Pancreas (tissue), 10 donors: ENCODE measurements around the gene TWIST2. TPM values are rescaled to one million over a fixed set of nuclear protein-coding genes. Genes with fewer than 3 reads are reported as not detected.
A peak's percentile ranks its signal among the peaks of the same experiment; 100 is the strongest.

ENCODE experiments used
- ATAC-seq, 4 donors: fragments of 200-7000 bp; cut with Tn5 transposase; one replicate each; pipeline versions ENCODE4 v1.8.0 to v1.9.1; 2020; ENCODE audit warnings: mild to moderate bottlenecking in 4 of 4, moderate library complexity in 4 of 4
- DNase-seq, 6 donors: peaks; one replicate each; pipeline ENCODE4 v3.0.0-alpha.2; 2020
- FAIRE-seq: peaks from 2 replicates; lab custom pipeline; 2012; peaks lifted over from hg19 to GRCh38; lab: Jason Lieb, UNC
- H3K27ac ChIP-seq, 4 donors: fragments of 200-600 bp; sonication (generic); 1 replicate in 3 of 4; 2 replicates in 1 of 4; pipeline versions ENCODE4 v1.5.0 to v1.8.0; 2020
- H3K27me3 ChIP-seq, 4 donors: fragments of 200-600 bp; one replicate each; pipeline ENCODE4 v1.8.0; 2021
- H3K36me3 ChIP-seq, 3 donors: fragments of 200-600 bp; sonication (generic) in 1 of 3; one replicate each; pipeline versions ENCODE4 v1.5.0 to v1.8.0; 2020 to 2021
- H3K4me1 ChIP-seq, 3 donors: fragments of 200-600 bp; one replicate each; pipeline ENCODE4 v1.8.0; 2021
- H3K4me3 ChIP-seq, 4 donors: fragments of 200-600 bp; sonication (generic) in 2 of 4; one replicate each; pipeline versions ENCODE4 v1.5.0 to v1.8.0; 2020 to 2021
- H3K9me3 ChIP-seq, 4 donors: fragments of 200-600 bp; one replicate each; pipeline ENCODE4 v1.8.0; 2021
- WGBS, 2 donors: extraction: QIAGEN DNeasy Blood & Tissue Kit; methylation state at CpG; one replicate each; pipeline ENCODE4 v1.1.7; 2013; 5-methylcytosine and 5-hydroxymethylcytosine counted together
- intact Hi-C, 3 donors: fragments of 100-400 bp; cut with DNase I; formaldehyde crosslinking; loops; one replicate each; pipeline versions ENCODE4 v1.11.1 to v1.14.2; 2022
- polyA plus RNA-seq, 2 donors: library from polyadenylated mRNA; stranded (reverse); fragments of 200-250 nt; gene quantifications; one replicate each; pipeline ENCODE4 v1.2.3, GENCODE V29; 2013
- total RNA-seq, 6 donors: library from RNA; stranded (reverse); fragmentation: NEBNext Ultra II Directional in 4 of 6; extraction: Animal tissue kit (Norgen Biotek cat#: 25700) in 4 of 6; gene quantifications; one replicate each; pipeline versions ENCODE4 v1.2.1 to v1.2.4, GENCODE V29; 2021 to 2023
- TF ChIP-seq, protein P1 (sequence below), 4 donors: fragments of 200-600 bp; sonication (generic) in 3 of 4; IDR thresholded peaks; one replicate each; pipeline versions ENCODE4 v1.5.0 to v1.8.0; 2021; ENCODE audit warnings: antibody characterized with exemption in 4 of 4
- donor health status: healthy with polysubstance abuse.
- donor health status: DM: no; HTN: no; CAD: no; lungs with moderate emphysema.
- donor health status: DM: no; HTN: no; CAD: no.
- donor health status: control.
- donor health status: control.
- donor health status: Bipolar disorder and iron deficiency.
- donor health status: DM: yes; HTN: yes; CAD: no.
- donor health status: DM: no; HTN: no; CAD: no.
- donor health status: DM: no; HTN: no; CAD: no.
- donor health status: DM: yes; HTN: yes; CAD: no.

Gene TWIST2
- total and polyA plus RNA-seq, 8 donors = 0.31 to 3.0 (median 1.1) TPM

DNA sequence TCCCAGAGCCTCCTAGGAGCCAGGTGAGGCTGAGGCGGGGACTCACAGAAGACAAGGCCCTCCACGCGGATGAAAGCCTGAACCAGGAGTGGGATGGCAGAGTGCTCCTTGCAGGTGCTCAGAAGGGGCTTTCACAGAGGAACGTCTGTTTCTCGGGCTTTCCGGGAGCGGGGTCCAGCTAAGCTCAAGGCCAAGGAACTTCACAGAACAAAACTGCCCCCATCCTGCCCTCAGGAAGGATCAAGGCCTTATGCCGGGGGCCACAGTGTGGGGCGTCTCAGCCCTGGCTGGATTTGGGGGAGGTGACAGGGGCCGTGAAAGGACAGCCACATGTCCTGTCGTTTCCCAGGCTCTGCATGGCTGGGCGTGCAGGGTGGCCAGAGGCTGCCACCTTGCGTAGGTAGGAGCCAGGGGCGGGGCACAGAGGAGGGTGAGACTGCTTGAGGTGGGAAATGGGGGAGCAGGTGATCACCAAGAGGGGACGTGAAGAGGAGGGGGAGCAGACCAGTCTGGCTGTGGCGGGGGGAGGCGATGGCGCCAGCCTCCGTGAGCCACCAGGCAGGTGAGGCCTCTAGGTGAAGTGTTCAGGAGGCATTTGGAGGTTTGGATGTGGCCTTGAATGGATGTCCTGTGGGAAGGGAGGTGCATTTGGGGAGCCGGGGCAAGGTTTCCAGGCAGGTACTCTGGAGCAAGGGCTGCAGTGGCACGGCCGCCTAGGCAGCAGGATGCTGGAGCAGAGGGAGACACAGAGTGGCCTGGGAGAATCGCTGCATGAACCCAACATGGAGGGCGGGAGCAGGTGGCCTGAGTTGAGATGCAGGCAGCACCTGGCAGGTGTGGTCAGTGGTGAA lies 79.1 kb downstream of the TWIST2 start:
- 63 to 74% methylated on average over 21 to 24 of the region's 24 CpGs for WGBS, 2 donors

DNA sequence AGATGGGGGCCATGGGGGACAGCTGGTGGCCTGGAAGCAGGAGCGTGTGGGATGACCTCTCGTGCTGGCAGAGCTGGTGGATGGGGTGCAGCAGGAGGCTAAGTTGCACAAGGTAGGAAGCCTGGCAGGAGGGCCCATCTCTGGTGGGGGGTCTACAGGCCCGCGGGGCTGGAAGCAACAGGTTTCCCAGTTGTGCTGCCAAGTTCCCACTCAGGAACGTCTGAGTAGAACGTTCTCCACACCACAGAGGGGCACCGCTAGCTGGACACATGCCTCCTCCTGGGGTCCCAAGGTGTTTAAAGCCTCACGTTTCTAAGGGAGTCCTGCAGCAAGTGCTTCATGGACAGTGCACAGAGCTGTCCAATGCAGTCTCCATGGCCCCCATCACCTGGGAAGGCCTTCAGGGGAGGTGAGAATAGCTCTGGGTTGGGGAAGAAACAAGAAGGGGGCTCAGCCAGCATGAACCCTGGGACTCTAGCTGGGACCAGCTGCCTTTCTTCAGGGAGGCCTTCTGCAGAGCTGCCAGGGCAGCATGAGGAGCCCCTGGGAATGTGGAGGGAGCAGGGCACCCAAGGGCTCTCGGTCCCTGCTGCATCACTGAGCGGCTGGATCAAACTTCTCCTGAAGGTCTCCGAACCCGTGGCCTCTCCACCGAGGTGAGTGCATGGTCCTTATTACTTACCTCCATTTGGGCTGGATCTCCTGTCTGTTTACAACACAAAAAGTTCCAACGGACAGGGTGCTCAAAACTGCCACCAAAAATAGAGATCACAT lies 80.0 kb downstream of the TWIST2 start:
- WGBS, 2 donors = 71 to 84% methylated on average over 14 of the region's 14 CpGs
- no peak overlapping the region for H3K27ac ChIP-seq
- no peaks in the 10 kb centered on the region for H3K4me1 ChIP-seq
- H3K27me3 ChIP-seq = no peaks in the 10 kb centered on the region
- no peak for ATAC-seq
- H3K36me3 ChIP-seq = no peaks in the 10 kb centered on the region
- TF ChIP-seq, protein P1, sequence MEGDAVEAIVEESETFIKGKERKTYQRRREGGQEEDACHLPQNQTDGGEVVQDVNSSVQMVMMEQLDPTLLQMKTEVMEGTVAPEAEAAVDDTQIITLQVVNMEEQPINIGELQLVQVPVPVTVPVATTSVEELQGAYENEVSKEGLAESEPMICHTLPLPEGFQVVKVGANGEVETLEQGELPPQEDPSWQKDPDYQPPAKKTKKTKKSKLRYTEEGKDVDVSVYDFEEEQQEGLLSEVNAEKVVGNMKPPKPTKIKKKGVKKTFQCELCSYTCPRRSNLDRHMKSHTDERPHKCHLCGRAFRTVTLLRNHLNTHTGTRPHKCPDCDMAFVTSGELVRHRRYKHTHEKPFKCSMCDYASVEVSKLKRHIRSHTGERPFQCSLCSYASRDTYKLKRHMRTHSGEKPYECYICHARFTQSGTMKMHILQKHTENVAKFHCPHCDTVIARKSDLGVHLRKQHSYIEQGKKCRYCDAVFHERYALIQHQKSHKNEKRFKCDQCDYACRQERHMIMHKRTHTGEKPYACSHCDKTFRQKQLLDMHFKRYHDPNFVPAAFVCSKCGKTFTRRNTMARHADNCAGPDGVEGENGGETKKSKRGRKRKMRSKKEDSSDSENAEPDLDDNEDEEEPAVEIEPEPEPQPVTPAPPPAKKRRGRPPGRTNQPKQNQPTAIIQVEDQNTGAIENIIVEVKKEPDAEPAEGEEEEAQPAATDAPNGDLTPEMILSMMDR (IDR thresholded peaks at IDR 0.05) = no peak
- FAIRE-seq = no peak
- no peak for DNase-seq
- intact Hi-C loops = no loop called here
- no peaks in the 10 kb centered on the region for H3K9me3 ChIP-seq
- no peak overlapping the region for H3K4me3 ChIP-seq

More for the DNA sequence above, 79.1 kb downstream of the TWIST2 start:
- intact Hi-C loops = no loop called here
- DNase-seq (no peak), ATAC-seq (no peak), FAIRE-seq (no peak)
- H3K4me3 ChIP-seq = no peak overlapping the region
- H3K27ac ChIP-seq = no peak overlapping the region
- H3K27me3 ChIP-seq = no peaks in the 10 kb centered on the region
- H3K36me3 ChIP-seq = no peaks in the 10 kb centered on the region
- TF ChIP-seq, protein P1 (IDR thresholded peaks at IDR 0.05) = no peak
- no peaks in the 10 kb centered on the region for H3K9me3 ChIP-seq
- H3K4me1 ChIP-seq = no peaks in the 10 kb centered on the region

DNA sequence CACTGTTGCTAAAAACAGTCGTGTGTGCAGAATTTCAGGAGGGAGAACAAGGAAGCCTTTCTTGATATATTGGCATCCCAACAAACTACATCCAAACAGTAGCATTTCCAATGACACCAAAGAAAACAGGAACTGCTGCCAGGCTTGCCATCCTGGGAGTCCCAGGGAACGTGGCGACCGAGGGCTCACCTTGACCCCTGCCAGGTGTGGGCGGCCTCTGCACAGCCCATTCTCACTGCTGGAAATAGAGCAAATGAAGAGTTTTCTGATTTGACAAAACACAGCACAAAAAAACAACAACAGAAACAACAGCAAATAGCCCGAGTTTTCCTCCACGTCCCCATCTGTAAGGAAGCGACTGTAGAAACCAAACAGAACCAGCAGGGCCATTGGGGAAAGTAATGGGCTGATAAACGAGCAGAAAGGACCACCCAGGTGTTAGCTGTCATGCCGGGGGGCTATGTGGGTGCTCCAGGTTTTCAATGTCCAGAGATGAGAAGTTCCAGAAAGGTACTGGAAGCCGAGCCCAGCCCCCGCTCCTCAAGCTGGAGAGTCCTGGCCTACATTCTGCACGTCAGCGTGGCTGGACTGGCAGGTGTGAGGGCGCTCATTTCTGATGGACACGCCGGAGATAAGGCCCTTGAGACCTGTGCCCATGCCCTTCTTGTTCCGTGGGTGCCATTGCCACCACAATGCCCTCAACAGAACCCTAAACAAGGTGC lies 80.8 kb downstream of the TWIST2 start:
- intact Hi-C loops = no loop called here
- TF ChIP-seq, protein P1 (IDR thresholded peaks at IDR 0.05) = no peak
- H3K4me1 ChIP-seq = no peaks in the 10 kb centered on the region
- no peak for FAIRE-seq
- peak in 1 of 6 donors; percentile 9 for DNase-seq
- H3K27ac ChIP-seq = no peak overlapping the region
- H3K27me3 ChIP-seq = no peaks in the 10 kb centered on the region
- no peaks in the 10 kb centered on the region for H3K9me3 ChIP-seq
- H3K4me3 ChIP-seq = no peak overlapping the region
- 59 to 63% methylated on average over 18 of the region's 18 CpGs for WGBS, 2 donors
- ATAC-seq = no peak
- no peaks in the 10 kb centered on the region for H3K36me3 ChIP-seq

DNA sequence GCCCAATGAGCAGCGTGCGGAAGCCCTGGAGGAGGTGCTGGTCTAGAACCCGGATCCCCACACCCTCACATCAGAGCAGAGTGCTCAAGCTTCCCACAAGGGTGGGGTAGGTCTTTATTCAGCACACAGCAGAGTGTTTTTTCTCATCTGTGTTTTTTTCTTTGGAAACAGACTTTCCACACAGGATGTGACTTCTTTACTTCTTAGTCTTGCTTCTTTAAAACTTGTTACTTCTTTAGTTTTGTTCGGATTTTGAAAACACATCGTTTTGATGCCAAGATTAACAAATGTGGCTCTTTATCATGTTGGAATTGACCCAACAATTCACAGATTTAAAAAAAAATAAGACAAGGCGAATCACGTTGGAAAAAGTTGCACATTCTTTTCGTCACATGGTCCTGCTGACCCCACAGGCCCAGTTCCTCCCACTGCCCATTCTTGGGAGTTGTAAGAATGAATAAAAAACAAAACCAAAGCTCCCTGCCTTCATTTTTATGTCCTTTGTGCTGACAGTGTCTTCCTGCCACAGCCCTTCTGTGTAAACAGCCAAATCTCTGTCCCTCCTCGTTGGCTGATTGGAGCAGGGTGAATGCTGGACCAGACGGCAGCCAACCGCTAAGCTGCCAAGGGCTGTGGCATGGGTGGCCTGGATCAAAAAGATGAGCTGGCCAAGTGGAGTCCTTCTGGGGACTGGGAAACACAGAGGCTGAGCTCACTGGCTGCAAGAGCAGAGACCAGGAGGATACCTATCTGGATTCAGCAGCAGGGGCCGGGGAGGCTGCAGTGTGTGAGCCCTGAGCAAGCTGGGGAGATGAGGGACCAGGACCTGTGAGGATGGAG lies 81.6 kb downstream of the TWIST2 start:
- peak in 1 of 6 donors; percentile 4 for DNase-seq
- TF ChIP-seq, protein P1 (IDR thresholded peaks at IDR 0.05) = no peak
- ATAC-seq = peak in 2 of 4 donors; percentile 17 to 25
- no peak for FAIRE-seq
- no peak overlapping the region for H3K4me3 ChIP-seq
- 49 to 52% methylated on average over 12 of the region's 12 CpGs for WGBS, 2 donors
- H3K9me3 ChIP-seq = no peaks in the 10 kb centered on the region
- intact Hi-C loops = no loop called here
- H3K27ac ChIP-seq = no peak overlapping the region
- no peaks in the 10 kb centered on the region for H3K4me1 ChIP-seq
- H3K36me3 ChIP-seq = no peaks in the 10 kb centered on the region
- no peaks in the 10 kb centered on the region for H3K27me3 ChIP-seq
